Activated T-helper 1 cell treated with anti-CD3 and anti-CD28 coated beads, Interleukin-2, amount 50 U/mL, for 16 hours (primary cell): ENCODE data around the gene XRCC1.
"Not testable (repeated sequence)": the region's sequence is repeated elsewhere in the genome, so short reads cannot be mapped to it uniquely, and the experiment has no call there.

Experiments used
- DNase-seq, 2 donors: peaks; one replicate each; pipeline ENCODE4 v3.0.0-alpha.2; 2020; ENCODE audit warnings: low read depth in 1 of 2, low spot score in 1 of 2

The XRCC1 gene

DNA sequence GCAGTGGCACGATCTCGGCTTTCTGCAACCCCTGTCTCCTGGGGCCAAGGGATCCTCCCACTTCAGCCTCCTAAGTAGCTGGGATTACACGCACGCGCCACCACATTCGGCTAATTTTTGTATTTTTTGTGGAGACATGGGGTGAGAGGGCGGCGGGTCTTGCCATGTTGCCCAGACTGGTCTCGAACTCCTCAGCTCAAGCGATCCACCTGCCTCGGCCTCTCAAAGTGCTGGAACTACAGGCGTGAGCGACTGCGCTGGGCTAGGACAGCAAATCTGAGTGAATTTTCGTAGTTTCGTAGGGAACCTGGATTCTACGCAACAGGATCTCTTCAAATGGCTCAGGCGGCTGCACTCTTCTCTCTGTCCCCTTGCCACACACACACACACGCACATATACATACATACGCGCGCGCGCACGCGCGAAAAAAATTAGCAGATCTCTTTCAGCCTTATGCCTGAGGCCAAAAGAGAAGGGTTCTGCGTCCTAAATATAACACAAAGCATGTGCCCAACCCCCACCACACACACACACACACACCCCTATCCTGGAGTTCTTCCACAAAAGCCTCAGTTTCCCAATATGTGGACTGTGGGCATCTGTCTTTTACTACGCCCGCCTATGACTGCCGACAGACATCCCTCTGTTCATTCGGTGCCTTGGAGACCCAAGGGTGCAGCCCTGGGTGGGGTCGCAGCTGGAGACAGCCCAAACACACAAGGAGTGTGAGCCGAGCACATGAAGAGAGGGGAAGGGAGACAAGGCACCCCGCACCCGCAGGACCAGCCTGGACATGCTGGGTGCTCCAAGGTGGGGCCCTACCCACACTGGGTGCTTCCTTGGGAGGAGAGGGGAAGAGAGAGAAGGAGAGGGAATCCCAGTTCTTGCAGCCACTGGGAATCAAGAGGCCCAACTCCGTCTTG is 890 bp upstream of the XRCC1 start:
- no peak for DNase-seq

DNA sequence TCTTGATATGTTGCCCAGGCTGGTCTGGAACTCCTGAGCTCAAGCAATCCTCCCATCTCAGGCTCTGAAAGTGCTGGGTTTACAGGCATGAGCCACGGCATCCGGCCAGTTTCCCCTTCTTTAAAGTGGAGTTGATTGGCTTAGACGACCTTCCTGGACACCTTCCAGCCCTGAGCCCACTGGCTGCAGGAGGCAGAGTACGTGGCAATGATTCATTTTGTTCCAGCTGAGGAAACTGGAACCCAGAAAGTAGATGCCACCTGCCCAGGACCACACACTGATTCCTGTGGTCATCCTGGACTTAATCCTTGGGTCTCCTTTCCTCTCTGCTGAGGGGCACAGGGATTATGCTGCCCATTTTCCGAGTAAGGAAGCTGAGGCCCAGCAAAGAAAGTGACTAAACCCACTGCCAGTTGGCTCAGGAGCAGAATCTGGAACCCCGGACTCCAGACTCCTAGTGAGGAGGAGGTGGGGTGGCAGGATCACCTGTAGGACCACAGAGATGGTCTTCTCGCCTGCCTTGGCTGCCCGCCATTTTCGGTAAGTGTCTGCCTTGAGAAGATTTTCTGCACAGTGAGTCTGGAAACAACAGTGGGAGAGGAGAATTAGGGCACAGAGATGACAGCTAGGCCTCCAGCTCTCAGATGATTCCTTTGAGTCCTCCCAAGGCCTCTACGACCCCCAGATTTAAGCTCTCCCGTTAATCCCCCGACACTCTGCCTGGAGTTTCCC is 737 bp downstream of the XRCC1 start:
- DNase-seq = no peak

DNA sequence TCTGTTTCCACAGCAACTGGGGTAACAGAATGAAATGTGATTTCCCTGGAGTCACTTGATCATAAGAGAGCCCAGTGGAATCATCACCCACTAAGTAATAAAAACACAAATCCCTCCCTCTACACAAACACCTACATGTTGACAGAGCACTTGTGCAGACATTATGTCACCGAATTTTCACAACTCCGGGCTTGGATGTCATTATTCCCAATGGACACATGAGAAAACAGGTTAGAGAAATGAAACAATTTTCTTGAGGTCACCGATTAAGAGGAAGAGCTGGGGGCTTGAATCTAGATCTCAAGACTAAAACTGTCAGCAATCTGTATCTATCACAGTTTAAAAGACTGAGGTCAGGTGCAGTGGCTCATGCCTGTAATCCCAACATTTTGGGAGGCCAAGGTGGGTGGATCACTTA is 3.1 kb downstream of the XRCC1 start:
- DNase-seq = no peak

DNA sequence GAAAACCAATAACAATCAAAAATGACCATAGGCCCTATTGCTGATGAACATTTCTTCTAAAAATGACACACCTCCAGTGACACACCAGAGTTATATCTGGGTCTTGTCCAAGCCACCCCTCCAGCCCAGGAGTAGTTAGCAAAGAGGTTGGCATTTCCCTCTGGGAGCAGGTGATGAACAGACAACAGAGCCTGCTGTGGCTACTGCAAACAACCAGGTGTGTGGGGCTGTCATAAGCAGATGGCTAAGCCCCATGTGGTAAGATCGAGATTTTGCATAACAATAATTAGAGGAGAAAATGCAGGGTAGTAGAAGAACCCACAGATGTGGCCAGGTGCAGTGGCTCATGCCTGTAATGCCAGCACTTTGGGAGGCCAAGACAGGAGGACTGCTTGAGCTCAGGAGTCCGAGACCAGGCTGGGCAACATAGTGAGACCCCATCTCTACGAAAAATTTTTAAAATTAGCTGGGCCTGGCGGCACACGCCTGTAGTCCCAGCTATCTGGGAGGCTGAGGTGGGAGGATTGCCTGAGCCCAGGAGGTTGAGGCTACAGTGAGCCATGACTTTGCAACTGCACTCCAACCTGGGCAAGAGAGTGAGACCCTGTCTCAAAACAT is 5.0 kb downstream of the XRCC1 start:
- no peak for DNase-seq

DNA sequence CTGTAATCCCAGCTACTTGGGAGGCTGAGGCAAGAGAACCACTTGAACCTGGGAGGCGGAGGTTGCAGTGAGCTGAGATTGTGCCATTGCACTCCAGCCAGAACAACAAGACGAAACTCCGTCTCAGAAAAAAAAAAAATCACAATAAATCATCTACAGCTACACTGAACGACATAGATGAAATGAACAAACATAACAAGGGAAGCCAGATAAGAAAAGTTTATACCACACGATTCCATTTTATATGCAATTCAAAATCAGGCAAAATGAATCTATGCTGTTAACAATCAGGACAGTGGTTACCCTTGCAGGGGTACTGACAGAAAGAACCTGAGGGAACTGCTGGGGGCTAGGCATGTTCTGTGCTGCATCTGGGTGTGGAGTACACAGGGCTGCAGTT is 5.7 kb downstream of the XRCC1 start:
- no peak for DNase-seq

DNA sequence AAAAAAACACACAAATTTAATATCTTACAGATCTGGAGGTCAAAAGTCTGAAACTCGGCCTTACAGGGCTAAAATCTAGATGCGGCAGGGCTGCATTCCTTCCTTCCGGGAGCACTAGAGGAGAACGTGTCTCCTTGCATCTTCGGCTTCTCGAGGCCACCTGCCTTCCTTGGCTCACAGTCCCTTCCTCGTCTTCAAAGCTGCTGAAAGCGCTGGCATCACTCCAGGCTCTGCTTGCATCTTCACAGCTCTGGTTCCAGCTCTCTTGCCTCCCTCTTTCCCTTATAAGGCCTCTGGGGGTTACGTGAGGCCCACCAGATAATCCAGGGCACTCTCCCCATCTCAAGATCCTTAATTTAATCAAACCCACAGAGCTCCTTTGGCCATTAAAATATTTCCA is 10.5 kb downstream of the XRCC1 start:
- no peak for DNase-seq

DNA sequence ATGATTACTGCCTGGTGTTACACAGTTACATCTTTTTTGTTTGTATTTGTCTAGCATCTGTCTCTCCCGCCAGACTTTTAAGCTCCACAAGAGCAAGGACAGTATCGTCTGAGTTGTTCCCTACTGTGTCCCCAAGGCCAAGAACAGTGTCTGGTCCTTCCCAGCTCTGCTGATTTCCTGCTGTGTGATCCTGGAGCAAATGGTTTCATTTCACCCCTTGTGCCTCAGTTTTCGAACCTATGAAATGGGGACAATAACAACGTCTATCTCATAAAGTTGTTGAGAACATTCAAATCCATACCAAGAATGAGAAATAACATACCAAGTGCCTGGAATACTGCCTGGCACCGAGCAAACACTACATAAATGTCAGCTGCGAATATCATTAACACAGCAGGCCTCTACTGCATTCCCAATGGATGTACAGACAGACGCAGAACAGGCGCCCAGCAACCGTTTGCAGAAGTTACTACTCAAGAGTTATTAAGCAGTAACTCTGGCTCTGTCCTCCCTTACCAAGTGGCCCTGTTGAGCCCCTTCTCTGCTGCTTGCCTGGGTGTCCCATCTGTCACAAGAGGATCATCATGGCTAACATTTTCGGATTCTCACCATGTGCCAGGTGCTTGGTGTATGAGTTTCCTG is 11.4 kb downstream of the XRCC1 start:
- DNase-seq = no peak

DNA sequence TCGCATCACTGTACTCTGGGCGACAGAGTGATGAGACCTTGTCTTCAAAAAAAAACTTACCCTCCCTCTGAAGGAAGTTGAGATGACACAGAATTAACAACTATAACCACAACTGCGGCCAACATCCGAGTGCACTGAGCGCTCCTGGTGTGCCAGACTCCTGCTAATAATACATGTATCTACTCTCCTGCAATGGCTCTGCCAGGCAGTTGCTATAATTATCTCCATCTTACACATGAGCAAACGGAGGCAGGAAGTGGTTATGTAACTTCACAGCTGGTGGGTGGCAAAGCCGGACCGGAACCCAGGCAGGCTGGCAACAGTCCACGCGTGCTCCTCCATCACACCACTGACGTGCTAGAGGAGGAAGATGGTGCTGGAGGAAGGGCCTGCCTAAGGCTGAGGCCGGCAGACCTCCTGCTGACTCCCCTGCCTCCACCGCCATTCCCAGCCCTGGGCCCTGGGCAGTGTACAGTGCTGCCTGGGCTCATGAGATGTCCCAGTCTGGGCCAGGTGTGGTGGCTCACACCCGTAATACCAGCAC is 12.6 kb downstream of the XRCC1 start:
- peak; percentile 60 to 64 for DNase-seq

DNA sequence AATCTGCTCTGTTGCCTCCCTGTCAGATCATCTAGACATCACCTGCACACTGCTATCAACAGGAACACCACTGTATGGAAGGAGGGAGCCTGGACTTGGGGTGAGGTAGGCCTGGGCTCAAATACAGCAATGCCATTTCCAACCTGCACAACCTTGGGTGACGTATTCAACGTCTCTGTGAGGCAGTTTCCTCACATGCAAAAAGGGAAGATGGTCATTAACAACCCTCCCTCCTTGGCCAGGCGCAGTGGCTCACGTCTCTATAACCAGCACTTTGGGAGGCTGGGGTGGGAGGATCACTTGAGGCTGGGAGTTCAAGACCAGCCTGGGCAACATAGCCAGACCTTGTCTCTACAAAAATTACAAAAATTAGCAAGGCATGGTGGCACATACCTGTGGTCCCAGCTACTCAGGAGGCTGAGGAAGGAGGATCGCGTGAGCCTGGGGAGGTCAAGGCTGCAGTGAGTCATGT is 13.1 kb downstream of the XRCC1 start:
- no peak for DNase-seq

DNA sequence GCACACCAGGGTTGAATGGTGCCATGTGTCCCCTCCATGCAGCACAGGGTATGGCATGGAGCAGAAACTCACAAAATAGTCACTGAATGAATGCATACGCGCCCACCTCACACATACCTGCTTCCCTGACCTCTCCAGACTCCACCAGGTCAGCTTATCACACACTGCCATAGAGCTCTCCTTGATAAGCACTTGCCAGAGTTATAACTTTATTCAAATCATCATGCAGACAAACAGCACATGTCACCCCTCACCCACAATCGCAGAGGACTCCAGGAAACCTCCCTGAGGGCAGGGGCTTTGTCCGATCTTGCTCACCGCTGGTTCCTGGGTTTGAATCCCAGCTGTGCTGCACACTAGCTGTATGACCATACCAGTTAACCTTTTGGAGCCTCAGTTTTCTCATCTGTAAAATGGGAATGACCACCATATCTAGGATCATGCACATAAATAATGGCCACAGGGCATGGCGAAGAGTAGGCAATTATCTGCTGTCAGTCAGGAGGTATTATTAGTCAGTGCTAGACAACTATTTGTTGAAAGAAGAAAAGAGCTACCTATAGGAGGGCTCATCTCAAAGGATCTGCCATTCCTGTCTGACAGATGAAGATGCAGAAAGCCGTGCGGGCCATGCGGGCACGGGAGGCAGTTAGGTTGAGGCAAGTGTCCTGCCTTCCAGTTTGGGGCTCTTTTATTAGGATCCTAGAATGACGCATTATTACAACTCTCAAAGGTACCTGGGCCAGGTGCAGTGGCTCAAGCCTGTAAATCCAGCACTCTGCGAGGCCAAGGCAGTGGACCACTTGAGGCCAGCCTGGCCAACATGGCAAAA is 14.0 kb downstream of the XRCC1 start:
- no peak for DNase-seq

DNA sequence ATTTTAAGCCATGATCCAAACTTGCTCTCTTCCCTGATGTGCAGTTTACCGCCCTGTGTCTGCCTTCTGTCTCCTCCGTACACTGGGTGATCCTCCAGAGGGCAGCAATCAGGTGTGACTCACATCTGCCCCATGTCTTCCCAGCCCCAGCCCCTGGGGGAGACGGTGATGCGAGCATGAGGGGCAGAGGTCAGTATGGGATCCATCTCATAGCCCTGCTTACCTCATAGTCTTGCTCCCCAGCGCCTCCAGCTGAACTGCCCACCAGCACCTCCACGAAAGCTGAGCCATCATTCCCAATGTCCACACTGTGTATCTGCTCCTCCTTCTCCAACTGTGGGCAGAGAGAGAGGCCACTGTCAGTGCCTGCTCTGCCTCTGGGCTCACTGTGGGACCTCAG is 14.6 kb downstream of the XRCC1 start:
- no peak for DNase-seq

DNA sequence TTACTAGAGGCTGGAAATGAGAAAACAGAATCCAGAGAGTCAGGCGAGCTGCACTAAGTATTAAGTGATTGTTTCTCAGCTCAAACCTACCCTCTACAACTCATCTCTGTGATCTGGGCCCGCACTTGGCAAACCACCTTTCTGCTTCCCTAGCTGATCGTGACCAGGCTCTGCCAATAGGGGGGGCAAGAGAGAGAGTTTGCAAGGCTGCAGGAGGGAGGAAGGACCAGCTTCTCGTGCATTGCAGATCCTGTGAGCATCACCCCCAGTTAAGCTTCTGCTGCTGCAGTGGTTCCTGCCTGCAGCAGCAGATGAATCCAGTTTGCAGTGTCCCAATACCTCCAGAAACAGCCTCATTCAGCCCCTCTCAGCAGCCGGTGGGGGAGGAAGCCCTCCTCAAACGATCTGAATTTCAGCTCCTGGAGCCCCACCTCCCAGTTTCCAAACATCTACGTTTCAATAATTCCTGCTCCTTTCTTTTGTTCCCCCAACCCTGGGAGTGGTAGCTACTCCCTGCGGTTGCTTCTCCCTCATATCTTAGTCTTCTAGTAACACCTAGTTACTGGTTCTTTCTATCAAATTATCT is 20.0 kb downstream of the XRCC1 start:
- peak; percentile 66 to 73 for DNase-seq

DNA sequence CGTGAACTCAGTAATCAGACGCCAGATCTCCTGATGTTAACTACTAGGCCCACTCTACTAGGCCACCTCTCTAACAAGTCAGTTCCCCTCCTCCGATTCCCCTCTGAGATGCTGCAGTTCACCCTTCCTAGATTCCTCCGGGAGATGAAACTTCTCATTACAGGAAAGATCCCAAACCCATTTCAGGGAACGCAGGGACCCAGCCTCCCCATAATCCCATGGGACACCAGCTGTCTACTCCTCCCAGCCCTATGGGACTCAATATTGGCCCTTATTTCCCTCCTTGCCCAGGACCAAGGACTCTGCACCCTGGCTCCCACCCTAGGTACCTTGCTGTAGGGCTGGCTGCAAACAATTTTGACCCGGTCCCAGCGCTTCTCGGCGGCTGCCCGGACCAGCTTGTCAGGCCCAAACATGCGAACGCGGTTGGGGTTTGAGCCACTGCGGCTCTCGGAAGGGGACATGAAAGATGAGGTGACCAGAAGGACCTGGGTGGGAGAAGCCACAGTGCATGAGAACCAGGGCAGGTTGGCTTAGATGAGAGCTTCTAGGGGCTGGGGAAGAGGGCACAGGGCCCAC is 20.9 kb downstream of the XRCC1 start:
- no peak for DNase-seq

DNA sequence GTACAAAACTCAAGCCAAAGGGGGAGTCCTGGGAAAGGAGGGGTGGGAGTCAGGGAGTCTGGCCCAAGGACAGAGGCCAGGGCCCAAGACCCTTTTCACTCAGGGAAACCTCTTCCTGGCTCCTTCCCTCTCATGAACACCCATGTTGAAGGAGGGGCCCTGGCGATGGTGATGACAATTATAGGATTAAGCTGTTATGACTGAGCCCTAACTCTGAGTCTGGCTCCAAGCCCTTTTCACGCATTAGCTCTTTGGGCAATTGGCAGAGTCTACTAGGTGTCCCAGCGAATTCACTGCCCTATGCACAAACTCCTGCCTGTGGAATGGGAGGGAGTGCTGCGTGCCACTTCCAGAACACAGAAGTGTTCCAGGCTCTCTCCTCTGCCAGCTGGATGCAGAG is 21.7 kb downstream of the XRCC1 start:
- DNase-seq = no peak

DNA sequence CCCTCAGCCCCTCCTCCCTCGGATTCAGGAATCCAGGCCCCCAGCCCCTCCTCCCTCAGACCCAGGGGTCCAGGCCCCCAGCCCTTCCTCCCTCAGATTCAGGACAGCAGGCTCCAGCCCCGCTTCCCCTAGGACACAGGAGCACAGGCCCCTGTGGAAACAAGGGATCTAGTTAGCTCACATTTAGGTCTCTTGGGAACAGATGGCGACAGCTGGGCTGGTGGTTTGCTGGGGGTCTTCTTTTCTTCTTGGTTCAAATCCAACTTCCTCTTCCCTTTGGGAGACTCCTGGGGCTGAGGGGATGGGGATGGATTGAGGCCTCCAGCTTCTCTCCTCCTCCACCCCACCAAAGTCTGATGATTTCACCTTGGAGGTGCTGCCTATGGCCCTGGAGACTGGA is 22.7 kb downstream of the XRCC1 start:
- no peak for DNase-seq

DNA sequence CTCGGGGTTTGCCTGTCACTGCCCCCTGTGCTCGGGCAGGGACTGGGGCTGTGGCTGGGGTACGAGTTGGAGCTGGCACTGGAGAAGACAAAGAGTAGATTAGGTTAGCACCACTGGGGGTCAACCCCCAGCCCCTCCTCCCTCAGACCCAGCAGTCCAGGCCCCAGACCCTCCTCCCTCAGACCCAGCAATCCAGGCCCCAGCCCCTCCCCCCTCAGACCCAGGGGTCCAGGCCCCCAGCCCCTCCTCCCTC is 23.2 kb downstream of the XRCC1 start:
- no peak for DNase-seq

DNA sequence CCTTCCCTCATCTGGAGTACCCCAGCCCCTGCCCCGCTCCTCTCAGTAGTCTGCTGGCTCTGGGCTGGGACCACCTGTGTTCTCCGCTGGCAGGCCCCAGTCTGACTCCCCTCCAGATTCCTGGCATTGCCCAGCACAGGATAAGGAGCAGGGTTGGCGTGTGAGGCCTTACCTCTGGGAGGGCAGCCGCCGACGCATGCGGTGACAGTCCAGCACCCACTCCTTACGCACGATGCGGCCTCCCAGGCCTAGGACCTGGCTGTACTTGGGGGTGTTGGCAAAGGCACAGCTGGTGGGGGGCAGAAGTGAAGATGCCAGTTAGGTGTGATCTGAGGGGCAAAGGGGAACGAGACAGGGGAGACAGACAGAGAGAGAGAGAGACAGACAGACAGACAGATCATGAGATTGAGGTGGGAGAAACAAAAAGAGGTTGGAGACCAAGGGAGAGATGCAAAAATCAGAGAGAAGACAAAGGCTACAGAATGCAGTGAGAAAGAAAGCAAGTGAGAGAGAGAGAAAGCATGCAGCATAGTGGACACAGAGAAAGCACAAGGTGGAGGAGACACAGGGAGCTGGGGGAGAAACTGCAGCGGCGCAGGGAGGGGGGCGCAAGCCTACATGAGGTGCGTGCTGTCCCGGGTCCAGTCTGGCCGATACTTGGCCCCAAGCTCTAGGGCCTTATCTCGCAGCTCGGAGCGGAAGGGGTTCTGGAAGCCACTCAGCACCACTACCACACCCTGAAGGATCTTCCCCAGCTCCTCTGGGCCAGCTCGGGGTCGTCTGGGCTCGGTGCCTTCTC is 23.7 kb downstream of the XRCC1 start:
- DNase-seq = no peak

DNA sequence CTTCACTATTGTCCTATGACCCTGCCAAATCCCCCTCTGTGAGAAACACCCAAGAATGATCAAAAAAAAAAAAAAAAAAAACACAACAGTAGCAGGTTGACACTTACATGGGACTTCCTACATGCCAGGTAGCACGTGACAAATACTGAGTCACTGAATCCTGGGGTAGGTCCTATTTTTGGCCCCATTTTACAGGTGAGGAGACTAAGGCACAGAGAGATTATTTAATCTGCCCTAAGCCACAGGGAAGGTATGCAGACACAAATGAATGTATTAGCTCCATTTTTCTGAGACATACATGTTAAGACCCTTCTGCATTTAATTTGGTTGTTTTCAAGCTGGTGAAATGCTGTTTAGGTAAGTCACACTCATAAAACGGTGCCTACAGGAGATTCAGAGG is 26.6 kb downstream of the XRCC1 start:
- no peak for DNase-seq

DNA sequence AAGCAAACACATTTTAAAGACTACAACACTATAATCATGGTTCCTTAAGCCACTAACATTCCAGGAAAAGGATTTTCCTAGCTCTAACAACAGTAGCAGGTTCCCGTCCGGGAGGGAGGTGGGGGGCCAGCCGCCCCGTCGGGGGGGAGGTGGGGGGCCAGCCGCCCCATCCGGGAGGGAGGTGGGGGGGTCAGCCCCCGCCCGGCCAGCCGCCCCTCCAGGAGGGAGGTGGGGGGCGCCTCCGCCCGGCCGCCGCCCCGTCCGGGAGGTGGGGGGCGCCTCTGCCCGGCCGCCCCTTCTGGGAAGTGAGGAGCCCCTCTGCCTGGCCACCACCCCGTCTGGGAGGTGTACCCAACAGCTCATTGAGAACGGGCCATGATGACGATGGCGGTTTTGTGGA is 27.4 kb downstream of the XRCC1 start:
- not testable (repeated sequence) for DNase-seq
